Smooth muscle cell (in vitro differentiated cells): ENCODE results near the gene GADD45B. TPM values are rescaled to one million over a fixed set of nuclear protein-coding genes. Genes with fewer than 3 reads are reported as not detected.

ENCODE experiments used
- DNase-seq: peaks from one replicate; lab custom pipeline; 2025; ENCODE audit not compliant: unreplicated experiment; lab: John Stamatoyannopoulos, UW
- H2AFZ ChIP-seq: fragments of 200-600 bp; sonication (generic); 2 replicates; pipeline ENCODE4 v1.6.0; 2016; ENCODE audit warnings: antibody characterized with exemption, low read depth, mild to moderate bottlenecking
- H3F3A ChIP-seq: fragments of 200-600 bp; sonication (generic); 2 replicates; pipeline ENCODE4 v1.6.0; 2017; ENCODE audit warnings: antibody characterized with exemption, low read depth
- H3K27ac ChIP-seq: fragments of 200-600 bp; sonication (generic); 2 replicates; pipeline ENCODE4 v1.5.1; 2016; ENCODE audit warnings: low read depth, mild to moderate bottlenecking
- H3K27me3 ChIP-seq: fragments of 200-600 bp; sonication (generic); 2 replicates; pipeline ENCODE4 v1.6.1; 2016; ENCODE audit warnings: low read depth, mild to moderate bottlenecking
- H3K36me3 ChIP-seq: fragments of 200-600 bp; sonication (generic); 2 replicates; pipeline ENCODE4 v1.5.1; 2016; ENCODE audit warnings: low read depth
- H3K4me1 ChIP-seq: fragments of 200-600 bp; sonication (generic); 2 replicates; pipeline ENCODE4 v1.5.1; 2016; ENCODE audit warnings: low read depth
- H3K4me2 ChIP-seq: fragments of 200-600 bp; sonication (generic); 2 replicates; pipeline ENCODE4 v1.6.0; 2016; ENCODE audit warnings: mild to moderate bottlenecking
- H3K4me3 ChIP-seq: fragments of 200-600 bp; sonication (generic); 2 replicates; pipeline ENCODE4 v1.5.1; 2016; ENCODE audit warnings: mild to moderate bottlenecking
- H3K79me2 ChIP-seq: fragments of 200-600 bp; sonication (generic); 2 replicates; pipeline ENCODE4 v1.6.0; 2016; ENCODE audit warnings: low read depth, mild to moderate bottlenecking
- H3K9ac ChIP-seq: fragments of 200-600 bp; sonication (generic); 2 replicates; pipeline ENCODE4 v1.6.0; 2016; ENCODE audit warnings: low read depth
- H3K9me3 ChIP-seq: fragments of 200-600 bp; sonication (generic); replicated peaks from 2 replicates; pipeline ENCODE4 v1.5.1; 2016; ENCODE audit warnings: low read depth
- H4K20me1 ChIP-seq: fragments of 200-600 bp; sonication (generic); 2 replicates; pipeline ENCODE4 v1.6.0; 2016; ENCODE audit warnings: low read depth
- CTCF ChIP-seq: fragments of 200-600 bp; sonication (generic); IDR thresholded peaks from 2 replicates; pipeline ENCODE4 v1.5.1; 2017; ENCODE audit warnings: borderline replicate concordance, mild to moderate bottlenecking, antibody characterized with exemption; ENCODE audit not compliant: insufficient read depth, poor library complexity, severe bottlenecking
- WGBS: methylation state at CpG from one replicate; pipeline ENCODE4 v1.1.7; 2016; ENCODE audit warnings: low lambda C conversion rate; 5-methylcytosine and 5-hydroxymethylcytosine counted together
- polyA plus RNA-seq: library from polyadenylated mRNA; unstranded; fragments of >200 nt; fragmentation: Nextera tagmentation; extraction: Ambion mirVana; gene quantifications from 2 replicates; pipeline ENCODE4 v1.2.1, GENCODE V29; 2016
- total RNA-seq: library from RNA; depleted of rRNA; stranded (reverse); fragments of >200 nt; gene quantifications from 2 replicates; pipeline ENCODE4 v1.2.3, GENCODE V29; 2014

Gene GADD45B
- total RNA-seq (252 and 326 TPM in 2 replicates), polyA plus RNA-seq (435 and 533 TPM in 2 replicates)

DNA sequence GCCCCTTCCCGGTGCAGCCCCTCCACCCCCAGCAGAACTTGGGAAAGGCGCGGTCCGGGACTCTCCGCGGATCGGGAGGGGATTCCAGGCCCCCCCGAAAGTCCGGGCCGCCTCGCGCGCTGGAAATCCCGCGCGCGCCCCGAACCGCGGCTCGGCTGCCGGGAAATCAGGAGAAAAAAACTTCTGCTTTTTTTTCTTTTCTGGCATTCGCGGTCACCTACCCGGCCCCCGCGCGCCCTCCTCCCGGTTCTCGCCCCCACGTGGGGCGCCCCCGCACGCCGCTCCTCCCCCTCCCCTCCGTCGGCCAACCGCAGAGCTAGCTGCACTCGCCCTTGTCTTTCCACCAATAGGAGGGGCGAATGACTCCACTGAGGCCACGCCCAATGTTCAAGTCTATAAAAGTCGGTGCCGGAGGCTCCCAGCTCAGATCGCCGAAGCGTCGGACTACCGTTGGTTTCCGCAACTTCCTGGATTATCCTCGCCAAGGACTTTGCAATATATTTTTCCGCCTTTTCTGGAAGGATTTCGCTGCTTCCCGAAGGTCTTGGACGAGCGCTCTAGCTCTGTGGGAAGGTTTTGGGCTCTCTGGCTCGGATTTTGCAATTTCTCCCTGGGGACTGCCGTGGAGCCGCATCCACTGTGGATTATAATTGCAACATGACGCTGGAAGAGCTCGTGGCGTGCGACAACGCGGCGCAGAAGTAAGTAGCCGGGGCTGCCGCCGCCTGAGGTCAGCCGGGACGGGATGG lies at the start of gene GADD45B:
Gene GADD45B, plus strand, starts transcription at position 426 of the 749 bp plus-strand sequence. Its CDS starts 232 bp downstream, at position 658.
- no peaks in the 10 kb centered on the region for H3K9me3 ChIP-seq
- peak within 1 kb of the TSS; percentile 95 for H3K4me2 ChIP-seq
- peaks cover 5% of the 10 kb centered on the region for H3K4me1 ChIP-seq
- peak within 1 kb of the TSS; percentile 96 for H3K27ac ChIP-seq
- H3K79me2 ChIP-seq: peaks cover 26% of the 10 kb centered on the region
- H3K9ac ChIP-seq: peak within 1 kb of the TSS; percentile 97
- no peaks in the 10 kb centered on the region for H3K27me3 ChIP-seq
- H4K20me1 ChIP-seq: peaks cover 30% of the 10 kb centered on the region
- DNase-seq: peak; percentile 96
- no peak for TF ChIP-seq CTCF
- WGBS: 2% methylated on average over 59 of the region's 70 CpGs
- peak within 1 kb of the TSS; percentile 99 for H3K4me3 ChIP-seq
- H3K36me3 ChIP-seq: no peaks in the 10 kb centered on the region
- H3F3A ChIP-seq: peaks cover 27% of the 10 kb centered on the region
- no peak within 1 kb of the TSS for H2AFZ ChIP-seq

DNA sequence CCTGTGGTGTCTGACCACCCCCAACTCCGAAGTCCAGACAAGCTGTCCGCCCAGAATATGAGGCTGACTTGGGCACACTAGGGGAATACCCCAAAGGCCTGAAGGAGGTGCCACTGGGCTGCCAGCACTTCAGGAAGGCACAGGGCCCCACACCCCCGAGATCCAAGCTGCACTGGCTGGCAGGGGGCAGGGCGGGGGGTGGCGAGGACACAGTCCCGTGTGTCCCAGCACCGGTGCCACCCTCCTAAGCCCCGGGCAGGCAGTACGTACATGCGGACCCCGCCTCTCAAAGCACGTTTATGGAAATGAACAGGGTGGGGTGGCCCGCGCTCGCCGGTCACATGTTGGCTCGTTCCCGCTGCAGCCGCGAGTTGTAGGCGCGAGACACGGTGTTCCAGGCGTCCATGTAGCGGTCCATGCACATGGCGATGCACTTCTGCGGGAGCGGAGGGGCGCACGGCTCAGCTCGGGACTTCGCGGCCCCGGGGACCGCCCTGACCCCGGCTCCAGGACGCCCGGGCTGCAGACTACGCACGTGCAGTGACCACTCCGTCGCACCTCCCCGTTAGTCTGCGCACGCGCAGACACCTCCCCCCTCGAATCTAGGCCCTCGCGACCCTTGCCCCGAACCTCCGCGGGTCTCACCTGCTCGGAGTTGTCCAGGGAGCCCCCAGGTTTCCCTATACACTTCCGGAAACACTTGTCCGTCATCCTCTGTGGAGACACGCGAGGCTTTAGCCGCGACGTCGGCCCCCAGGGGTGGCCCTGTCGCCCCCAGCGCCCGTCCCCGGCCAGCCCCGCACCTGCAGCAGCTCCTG lies 49.1 kb upstream of the GADD45B start:
- H2AFZ ChIP-seq: peak overlapping the region; percentile 71
- peak overlapping the region; percentile 90 for H3K27ac ChIP-seq
- peaks cover 12% of the 10 kb centered on the region for H3K4me1 ChIP-seq
- no peaks in the 10 kb centered on the region for H3K9me3 ChIP-seq
- H3K9ac ChIP-seq: peak overlapping the region; percentile 94
- peaks cover 32% of the 10 kb centered on the region for H3K79me2 ChIP-seq
- peaks cover 6% of the 10 kb centered on the region for H3F3A ChIP-seq
- no peak for TF ChIP-seq CTCF
- no peaks in the 10 kb centered on the region for H3K36me3 ChIP-seq
- no peaks in the 10 kb centered on the region for H3K27me3 ChIP-seq
- peaks cover 36% of the 10 kb centered on the region for H4K20me1 ChIP-seq
- 5% methylated on average over 65 of the region's 66 CpGs for WGBS
- peak overlapping the region; percentile 93 for H3K4me2 ChIP-seq
- H3K4me3 ChIP-seq: peak overlapping the region; percentile 81
- DNase-seq: no peak

GRCh38 chr19:2427429-2428320 lies 48.3 kb upstream of the GADD45B start, which contains the start of gene TIMM13:
Gene TIMM13, minus strand, starts transcription at chr19:2427586. Its CDS starts 53 bp downstream, at chr19:2427533.
- no peaks in the 10 kb centered on the region for H3K27me3 ChIP-seq
- H3K9ac ChIP-seq: peak within 1 kb of the TSS; percentile 94
- H2AFZ ChIP-seq: peak within 1 kb of the TSS; percentile 71
- peak within 1 kb of the TSS; percentile 81 for H3K4me3 ChIP-seq
- DNase-seq: peak; percentile 99
- TF ChIP-seq CTCF: no peak
- H3K4me1 ChIP-seq: peaks cover 12% of the 10 kb centered on the region
- H3K4me2 ChIP-seq: peak within 1 kb of the TSS; percentile 93
- H3F3A ChIP-seq: peaks cover 6% of the 10 kb centered on the region
- H3K27ac ChIP-seq: peak within 1 kb of the TSS; percentile 90
- WGBS: 1% methylated on average over 76 of the region's 77 CpGs
- H3K9me3 ChIP-seq: no peaks in the 10 kb centered on the region
- no peaks in the 10 kb centered on the region for H3K36me3 ChIP-seq
- H4K20me1 ChIP-seq: peaks cover 32% of the 10 kb centered on the region
- peaks cover 32% of the 10 kb centered on the region for H3K79me2 ChIP-seq
